Kidney epithelial cell (primary cell): ENCODE measurements around the gene AOAH. TPM values are rescaled to one million over a fixed set of nuclear protein-coding genes. Genes with fewer than 3 reads are reported as not detected.

Experiments used
- DNase-seq: peaks from one replicate; pipeline ENCODE4 v3.0.0-alpha.2; 2010; ENCODE audit warnings: low read depth
- H3K27me3 ChIP-seq: 2 replicates; pipeline ENCODE4 v1.6.0; 2011; ENCODE audit warnings: low read length; ENCODE audit not compliant: control insufficient read depth, insufficient read depth
- H3K36me3 ChIP-seq: 2 replicates; pipeline ENCODE4 v1.5.1; 2011; ENCODE audit warnings: low read length; ENCODE audit not compliant: control insufficient read depth, insufficient read depth
- H3K4me3 ChIP-seq: 2 replicates; pipeline ENCODE4 v1.5.1; 2011; ENCODE audit warnings: low read depth, mild to moderate bottlenecking, control low read depth, low read length
- CTCF ChIP-seq: IDR thresholded peaks from 2 replicates; pipeline ENCODE4 v1.5.1; 2011; ENCODE audit warnings: mild to moderate bottlenecking, moderate library complexity, low read length, control low read depth, inconsistent platforms; ENCODE audit not compliant: insufficient read depth, poor library complexity, severe bottlenecking
- total RNA-seq: library from RNA; depleted of rRNA; stranded (reverse); fragments of >200 nt; gene quantifications from 2 replicates; pipeline ENCODE4 v1.2.3, GENCODE V29; 2015

The AOAH gene
- 2.6 and 4.4 TPM in 2 replicates for total RNA-seq

- Histone ChIP-seq H3K36me3 (no peaks in the 10 kb centered on the region), H3K4me3 (no peak within 1 kb of the TSS), H3K27me3 (no peaks in the 10 kb centered on the region)
- DNase-seq = no peak
- TF ChIP-seq CTCF = no peak
Observed at GRCh38 chr7:36723951-36724664, at the start of gene AOAH. AOAH (minus strand) TSS chr7:36724494; CDS start chr7:36724148, 346 bp downstream.

GRCh38 chr7:36766451-36766850, 42.2 kb upstream of the AOAH start:
- Histone ChIP-seq H3K4me3 (no peak overlapping the region), H3K27me3 (no peaks in the 10 kb centered on the region), H3K36me3 (no peaks in the 10 kb centered on the region)
- no peak for DNase-seq
- TF ChIP-seq CTCF = no peak

GRCh38 chr7:36765605-36766004, 41.3 kb upstream of the AOAH start:
- TF ChIP-seq CTCF = no peak
- no peaks in the 10 kb centered on the region for H3K36me3 ChIP-seq
- H3K4me3 ChIP-seq = no peak overlapping the region
- no peaks in the 10 kb centered on the region for H3K27me3 ChIP-seq
- no peak for DNase-seq

- no peak for TF ChIP-seq CTCF
- DNase-seq = no peak
Observed at GRCh38 chr7:36764929-36765328, 40.6 kb upstream of the AOAH start.

GRCh38 chr7:36763132-36763816, 39.0 kb upstream of the AOAH start:
- Histone ChIP-seq H3K4me3 (no peak overlapping the region), H3K36me3 (no peaks in the 10 kb centered on the region), H3K27me3 (no peaks in the 10 kb centered on the region)
- no peak for TF ChIP-seq CTCF
- no peak for DNase-seq

More at GRCh38 chr7:36764929-36765328, 40.6 kb upstream of the AOAH start:
- no peaks in the 10 kb centered on the region for H3K36me3 ChIP-seq
- H3K4me3 ChIP-seq = no peak overlapping the region
- no peaks in the 10 kb centered on the region for H3K27me3 ChIP-seq

GRCh38 chr7:36762394-36762793, 38.1 kb upstream of the AOAH start:
- no peak for DNase-seq
- TF ChIP-seq CTCF = no peak

More at GRCh38 chr7:36762394-36762793, 38.1 kb upstream of the AOAH start:
- Histone ChIP-seq H3K4me3 (no peak overlapping the region), H3K27me3 (no peaks in the 10 kb centered on the region), H3K36me3 (no peaks in the 10 kb centered on the region)
